ENCODE data around the gene FARP2.

FARP2 gene

DNA sequence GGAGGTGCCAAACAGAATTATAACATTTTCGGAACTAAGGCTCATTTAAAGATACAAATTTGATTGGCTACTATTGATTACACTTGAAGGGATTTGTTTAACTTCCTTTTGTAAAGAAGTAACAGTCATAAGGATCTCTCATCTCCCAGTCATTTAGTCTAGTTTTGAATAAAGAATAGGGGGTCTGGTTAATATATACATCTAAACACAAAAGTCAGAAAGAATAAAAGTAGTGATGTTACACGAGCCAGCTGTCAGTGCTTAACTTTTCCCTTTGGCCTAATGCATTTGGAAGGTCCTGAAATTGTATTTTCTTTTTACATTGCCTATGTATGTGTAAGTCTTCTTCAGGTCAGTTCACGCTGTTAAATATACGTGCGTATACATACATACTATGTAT, 32.3 kb upstream of the FARP2 start:
- DNase-seq (ENCODE audit: low read depth): no peak

DNA sequence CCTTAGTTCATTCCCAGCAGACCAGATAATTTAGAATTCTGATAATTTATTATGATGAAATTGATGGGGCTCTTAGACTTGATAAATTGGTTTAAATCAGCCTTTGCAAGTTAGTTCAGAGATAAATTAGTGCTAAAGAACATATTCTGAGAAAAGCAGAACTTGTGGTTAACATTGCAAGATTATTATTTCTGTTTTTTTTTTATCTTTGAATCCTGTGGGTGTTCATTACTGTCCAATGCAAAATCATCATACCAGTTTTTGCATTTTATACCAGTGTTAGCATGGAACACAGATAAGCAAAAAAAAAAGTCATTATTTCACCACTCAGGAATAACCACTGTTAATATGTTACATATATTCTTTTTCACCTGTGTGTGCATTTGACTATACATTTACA, 31.3 kb upstream of the FARP2 start:
- no peak for DNase-seq (ENCODE audit: low read depth)

DNA sequence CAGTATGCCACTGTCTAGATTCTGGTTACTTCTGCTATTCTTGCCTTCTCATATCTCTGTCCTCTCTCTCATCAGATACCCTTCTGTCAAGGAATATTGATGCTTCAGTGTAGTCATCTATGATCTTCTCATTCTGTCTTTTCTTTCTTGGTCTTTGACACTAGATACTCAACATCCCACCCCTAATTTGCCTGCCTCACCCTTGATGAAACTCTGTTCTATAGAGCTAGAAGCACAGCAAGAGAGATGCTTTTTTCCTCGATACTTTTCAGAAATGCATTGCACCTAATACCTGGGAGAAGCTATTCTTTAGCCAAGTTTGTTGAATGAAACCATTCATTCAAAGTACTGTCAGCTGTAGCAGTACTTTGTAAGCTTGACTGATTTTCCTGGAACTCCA, 30.8 kb upstream of the FARP2 start:
- no peak for DNase-seq (ENCODE audit: low read depth)

DNA sequence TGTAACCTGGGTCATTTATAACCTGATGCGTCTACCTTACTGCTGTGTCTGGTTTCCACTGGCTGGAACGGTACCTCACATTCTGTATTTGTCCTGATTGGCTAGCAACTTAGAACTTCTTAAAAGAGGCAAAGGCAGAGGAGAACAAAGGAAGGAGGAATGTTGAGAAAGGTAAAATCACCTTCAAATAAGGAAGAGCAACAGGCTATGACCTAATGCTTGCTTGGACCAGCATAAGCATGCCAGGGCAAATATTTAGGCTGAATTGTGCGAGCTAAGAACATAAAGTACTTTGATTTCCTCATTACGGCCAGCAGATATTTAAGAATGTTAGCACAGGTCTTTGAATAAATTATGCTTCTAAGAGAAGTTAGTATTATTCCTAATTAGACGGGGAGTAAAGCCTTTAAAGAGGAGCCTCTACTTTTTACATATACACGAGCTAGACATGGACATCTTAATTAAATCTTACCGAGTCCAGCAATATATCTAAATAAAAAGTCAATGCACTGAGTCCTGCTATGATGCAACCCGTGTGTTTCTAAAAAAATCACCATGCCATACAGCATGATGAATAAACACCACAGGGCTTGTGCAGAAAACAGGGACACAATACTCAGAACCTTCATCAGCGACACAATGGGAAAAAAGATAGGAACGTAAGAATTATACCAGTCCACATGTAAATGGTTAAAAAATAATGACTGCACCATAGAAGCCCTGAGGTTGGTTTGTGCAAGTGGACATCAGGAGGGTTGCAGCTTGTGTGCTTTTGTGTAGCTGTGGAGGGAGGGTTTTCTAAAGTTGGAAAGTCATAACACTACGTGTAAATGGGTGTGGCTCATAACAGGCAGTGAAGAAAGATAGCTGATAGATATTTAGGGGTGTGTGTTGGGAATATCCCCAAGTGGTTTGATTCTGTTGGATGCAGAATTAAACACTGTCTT, 26.1 kb upstream of the FARP2 start:
- DNase-seq (ENCODE audit: low read depth): no peak

GRCh38 chr2:241330616-241330981, 25.5 kb upstream of the FARP2 start:
- DNase-seq (ENCODE audit: low read depth): no peak

GRCh38 chr2:241334813-241335212, 21.3 kb upstream of the FARP2 start:
- DNase-seq (ENCODE audit: low read depth): no peak

DNA sequence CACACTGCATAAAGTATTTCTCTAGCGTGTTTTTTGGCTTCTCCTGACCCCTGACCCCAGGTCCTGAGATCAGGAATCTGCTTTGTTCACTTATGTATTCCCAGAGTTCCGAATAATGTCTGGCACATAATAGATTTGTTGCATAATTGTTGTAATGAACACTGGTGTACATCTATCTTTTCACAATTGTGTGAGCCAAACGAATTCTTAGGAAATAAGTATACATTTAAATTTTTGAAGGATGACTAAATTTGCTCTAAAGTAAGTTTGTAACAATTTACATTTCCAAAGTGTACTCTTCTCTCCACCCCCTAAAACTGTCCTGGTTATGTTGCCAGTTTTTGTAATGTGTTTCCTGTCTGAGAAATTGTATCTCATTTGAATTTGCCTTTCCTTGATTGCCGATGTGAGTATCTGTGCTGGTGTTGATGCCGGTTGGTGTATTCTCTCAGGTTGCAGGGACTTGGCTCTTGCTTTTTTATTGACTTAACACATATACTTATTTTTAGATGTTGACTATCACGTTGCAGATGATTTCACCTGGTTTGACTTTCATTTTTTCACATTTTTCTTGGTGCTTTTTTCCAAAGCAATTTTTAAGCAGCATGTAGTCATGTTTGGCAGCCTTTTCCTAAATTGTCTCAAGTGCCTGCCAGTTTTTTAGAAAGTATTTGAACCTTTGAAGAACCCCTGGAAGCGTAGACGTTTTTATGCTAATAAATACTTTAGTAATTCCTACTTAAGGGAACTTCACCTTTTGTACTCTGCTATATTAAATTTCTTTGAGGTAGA, 16.1 kb upstream of the FARP2 start:
- peak; percentile 39 for DNase-seq (ENCODE audit: low read depth)

DNA sequence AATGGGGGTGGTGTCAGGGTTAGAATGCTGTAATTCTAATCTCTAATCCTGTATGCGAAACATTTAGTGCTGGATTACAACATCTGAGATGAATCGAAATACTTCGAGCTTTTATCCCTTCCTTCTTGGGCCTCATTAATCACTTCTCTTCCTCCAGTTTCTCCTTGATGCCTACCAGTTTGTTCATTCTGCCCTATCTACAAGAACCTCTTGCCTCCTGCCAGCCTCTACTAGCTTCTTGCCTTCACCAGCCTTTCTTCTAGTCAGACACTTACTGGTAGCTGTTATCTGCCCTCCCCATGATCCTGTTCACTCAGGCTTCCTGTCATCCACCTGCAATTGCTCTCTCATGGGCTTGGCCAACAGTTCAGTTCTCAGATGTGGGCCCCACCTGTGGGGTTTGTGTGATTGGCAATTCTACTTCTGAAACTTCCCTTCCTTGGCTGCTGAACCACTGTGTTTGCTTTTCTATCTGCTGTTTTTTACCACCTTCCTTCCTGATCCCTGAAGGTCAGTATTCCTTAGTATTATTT, 15.4 kb upstream of the FARP2 start:
- DNase-seq (ENCODE audit: low read depth): no peak

DNA sequence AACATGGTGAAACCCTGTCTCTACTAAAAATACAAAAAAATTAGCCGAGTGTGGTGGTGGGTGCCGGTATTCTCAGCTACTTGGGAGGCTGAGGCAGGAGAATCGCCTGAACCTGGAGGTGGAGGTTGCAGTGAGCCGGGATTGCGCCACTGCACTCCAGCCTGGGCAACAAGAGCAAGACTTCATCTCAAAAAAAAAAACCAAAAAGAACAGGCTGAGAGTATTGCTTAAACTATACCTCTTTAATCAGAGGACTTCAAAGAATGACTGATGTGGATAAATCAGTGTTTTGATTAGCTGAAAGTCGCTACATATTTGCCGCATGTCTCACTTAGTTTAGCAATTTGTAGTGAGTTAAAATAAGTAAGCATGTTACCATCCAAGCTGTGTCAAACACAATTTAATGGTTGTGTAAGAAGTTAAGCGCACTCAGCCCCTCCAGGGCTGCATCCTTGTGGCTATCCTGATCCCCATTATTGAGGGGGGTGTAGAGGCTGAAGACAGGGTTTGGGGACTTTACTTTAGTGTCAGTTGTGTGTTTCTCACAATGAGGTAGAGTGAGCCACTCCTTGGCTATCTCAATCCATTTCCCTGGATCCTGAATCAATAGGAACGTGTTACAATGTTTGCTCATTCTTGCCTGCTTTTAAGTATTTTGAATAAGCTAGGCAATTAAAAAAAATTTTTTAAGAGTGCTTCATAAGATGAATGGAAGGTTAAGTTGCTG, 11.0 kb upstream of the FARP2 start:
- DNase-seq (ENCODE audit: low read depth): peak; percentile 76

GRCh38 chr2:241349941-241350340, 6.1 kb upstream of the FARP2 start:
- no peak for DNase-seq (ENCODE audit: low read depth)

DNA sequence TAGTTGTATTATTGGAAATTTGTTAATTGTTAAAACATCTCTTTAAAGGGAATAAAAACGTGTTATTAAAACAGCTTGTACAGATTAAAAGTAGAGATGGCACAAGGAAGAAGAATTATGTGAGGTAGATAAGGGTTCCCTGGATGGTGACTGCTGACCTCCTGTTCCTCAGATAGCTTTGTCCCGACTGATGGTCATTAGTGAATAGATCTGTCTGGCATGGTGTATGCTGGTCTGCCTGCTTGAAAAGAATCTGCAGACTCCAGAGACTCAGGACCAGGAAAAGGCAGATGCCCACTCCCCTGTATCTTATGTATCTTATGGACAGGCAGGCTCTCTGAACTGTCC, 5.6 kb upstream of the FARP2 start:
- no peak for DNase-seq (ENCODE audit: low read depth)

DNA sequence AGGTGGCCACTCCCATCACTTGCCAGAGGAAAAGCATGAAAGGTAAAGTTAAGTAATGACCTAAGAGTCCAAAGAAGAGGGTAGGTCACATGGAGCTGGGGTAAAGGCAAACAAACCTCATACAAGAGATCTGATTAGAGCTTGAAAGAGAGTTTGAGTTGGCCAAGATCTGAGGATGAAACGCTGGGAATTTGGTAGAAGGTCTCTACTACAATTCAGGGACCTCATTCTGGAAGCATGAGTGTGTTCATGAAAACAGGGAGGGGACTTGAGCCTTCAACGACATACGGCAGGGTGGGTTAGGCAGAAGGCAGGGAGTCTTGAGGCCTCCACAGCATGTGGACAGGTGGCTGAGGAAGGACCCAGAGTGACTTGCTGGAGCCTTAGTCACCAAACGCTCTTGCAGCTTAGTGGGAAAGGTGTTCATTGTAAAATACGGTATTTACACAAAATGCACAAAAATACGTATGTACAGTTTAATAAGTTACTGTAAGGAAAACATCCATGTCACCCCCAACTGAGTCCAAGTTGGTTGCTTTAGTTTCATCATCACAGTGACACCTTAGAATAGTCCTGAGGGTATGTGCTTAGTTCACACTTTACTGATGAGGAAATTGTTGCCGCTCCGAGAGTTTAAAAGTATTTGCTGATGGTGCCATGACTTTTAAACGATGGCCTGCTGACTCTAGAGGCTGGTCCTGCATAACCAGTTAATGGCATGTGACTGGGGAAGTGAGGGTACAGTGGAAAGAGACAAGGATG, 5.0 kb upstream of the FARP2 start:
- no peak for DNase-seq (ENCODE audit: low read depth)

DNA sequence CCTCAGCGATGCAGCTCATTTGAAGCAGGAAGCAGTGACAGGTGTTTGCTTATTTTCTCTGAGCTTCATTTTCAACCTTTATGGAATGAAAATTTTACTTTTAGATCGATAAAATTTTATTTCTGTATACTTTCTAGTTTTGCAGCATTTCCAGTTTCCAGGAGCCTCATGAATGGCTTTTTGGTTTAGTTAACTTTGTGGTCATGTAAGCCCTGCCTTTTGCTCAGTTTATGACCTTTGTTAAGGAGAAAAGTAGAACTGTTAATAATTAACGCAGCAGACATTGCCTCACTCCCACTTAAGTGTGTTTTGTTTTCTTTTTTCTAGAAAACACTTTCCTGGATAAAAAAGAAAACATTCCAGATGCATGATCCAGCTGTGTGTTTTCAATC, 4.4 kb upstream of the FARP2 start:
- DNase-seq (ENCODE audit: low read depth): no peak

DNA sequence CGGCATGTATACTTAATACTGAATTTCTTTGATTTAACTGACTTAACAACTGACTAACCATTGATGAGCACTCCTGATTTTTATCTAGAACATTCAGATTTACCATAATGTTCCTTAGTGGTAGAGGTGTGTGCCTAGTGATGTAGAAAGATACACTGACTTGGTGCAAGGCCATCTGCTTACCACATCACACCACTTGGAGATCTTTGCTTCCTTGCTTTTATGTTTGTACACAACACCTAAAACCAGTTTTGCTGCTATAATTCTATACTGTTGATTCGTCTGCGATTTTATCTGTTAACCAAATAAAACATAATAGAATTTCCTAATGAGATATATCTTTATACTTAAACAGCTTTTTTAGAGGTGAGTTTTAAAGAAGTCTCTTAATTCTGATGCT, 3.9 kb upstream of the FARP2 start:
- DNase-seq (ENCODE audit: low read depth): no peak

GRCh38 chr2:241354668-241355658, 1.1 kb upstream of the FARP2 start:
- peak; percentile 87 for DNase-seq (ENCODE audit: low read depth)

GRCh38 chr2:241356871-241357260, 781 bp downstream of the FARP2 start:
- DNase-seq (ENCODE audit: low read depth): no peak

- DNase-seq (ENCODE audit: low read depth): no peak
These were observed 1.4 kb downstream of the FARP2 start for GRCh38 chr2:241357531-241357930.

DNA sequence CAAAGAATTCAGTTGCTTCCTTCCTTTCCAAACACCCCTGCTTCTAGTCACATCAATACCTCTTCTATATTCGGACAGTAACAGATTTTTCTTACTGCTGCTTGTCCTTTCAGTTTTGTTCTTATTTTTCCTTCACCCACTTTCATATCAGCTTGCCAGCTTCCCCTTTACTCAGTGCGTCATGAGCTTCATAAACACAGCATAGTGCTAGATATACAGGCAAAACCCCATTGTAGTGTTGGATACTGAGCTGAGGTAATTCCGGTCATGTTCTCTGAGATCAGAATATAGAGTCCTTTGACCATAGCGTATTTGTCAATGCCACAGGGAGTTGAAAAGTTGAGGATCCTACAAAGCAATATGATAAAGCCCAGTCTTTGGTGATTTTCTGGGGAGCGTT, 2.4 kb downstream of the FARP2 start:
- DNase-seq (ENCODE audit: low read depth): no peak

GRCh38 chr2:241359481-241360045, 3.5 kb downstream of the FARP2 start:
- DNase-seq (ENCODE audit: low read depth): no peak

- DNase-seq (ENCODE audit: low read depth): no peak
These were observed 7.3 kb downstream of the FARP2 start for GRCh38 chr2:241363426-241363825.

Data from iris pigment epithelial cell (primary cell).